ENCODE results near the gene DDI2.

DDI2 gene

GRCh38 chr1:15669074-15669473 is 51.8 kb downstream of the DDI2 start:
- no peak for DNase-seq (ENCODE audit: low read depth)
- no peak overlapping the region for H3K4me3 ChIP-seq (ENCODE audit: low read depth, low read length)
- TF ChIP-seq, protein P1, sequence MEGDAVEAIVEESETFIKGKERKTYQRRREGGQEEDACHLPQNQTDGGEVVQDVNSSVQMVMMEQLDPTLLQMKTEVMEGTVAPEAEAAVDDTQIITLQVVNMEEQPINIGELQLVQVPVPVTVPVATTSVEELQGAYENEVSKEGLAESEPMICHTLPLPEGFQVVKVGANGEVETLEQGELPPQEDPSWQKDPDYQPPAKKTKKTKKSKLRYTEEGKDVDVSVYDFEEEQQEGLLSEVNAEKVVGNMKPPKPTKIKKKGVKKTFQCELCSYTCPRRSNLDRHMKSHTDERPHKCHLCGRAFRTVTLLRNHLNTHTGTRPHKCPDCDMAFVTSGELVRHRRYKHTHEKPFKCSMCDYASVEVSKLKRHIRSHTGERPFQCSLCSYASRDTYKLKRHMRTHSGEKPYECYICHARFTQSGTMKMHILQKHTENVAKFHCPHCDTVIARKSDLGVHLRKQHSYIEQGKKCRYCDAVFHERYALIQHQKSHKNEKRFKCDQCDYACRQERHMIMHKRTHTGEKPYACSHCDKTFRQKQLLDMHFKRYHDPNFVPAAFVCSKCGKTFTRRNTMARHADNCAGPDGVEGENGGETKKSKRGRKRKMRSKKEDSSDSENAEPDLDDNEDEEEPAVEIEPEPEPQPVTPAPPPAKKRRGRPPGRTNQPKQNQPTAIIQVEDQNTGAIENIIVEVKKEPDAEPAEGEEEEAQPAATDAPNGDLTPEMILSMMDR (IDR thresholded peaks at IDR 0.05; ENCODE audit: insufficient read depth, low read depth, low read length, missing control alignments), result no peak

- DNase-seq (ENCODE audit: low read depth), result no peak
- TF ChIP-seq, protein P1 (IDR thresholded peaks at IDR 0.05; ENCODE audit: insufficient read depth, low read depth, low read length, missing control alignments), result no peak
- no peak overlapping the region for H3K4me3 ChIP-seq (ENCODE audit: low read depth, low read length)
Observed at GRCh38 chr1:15669864-15670263, 52.6 kb downstream of the DDI2 start.

DNA sequence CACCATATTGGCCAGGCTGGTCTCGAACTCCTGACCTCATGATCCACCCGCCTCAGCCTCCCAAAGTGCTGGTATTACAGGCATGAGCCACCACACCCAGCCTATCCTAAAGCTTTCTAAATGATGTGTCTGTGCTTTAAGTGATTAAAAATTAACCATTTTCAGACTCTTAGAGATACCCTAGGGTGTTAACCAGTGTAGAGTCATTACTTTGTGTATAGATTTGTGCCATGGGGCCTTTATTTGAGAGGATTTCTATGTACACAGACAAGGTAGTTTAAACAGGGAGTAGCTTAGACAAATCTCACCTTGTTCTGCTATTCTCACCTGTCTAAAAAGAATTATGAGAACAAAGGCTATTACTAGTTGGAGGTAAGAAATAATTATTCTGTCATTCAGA is 54.2 kb downstream of the DDI2 start:
- TF ChIP-seq, protein P1 (IDR thresholded peaks at IDR 0.05; ENCODE audit: insufficient read depth, low read depth, low read length, missing control alignments), result no peak
- DNase-seq (ENCODE audit: low read depth), result no peak

GRCh38 chr1:15674386-15675159 is 57.3 kb downstream of the DDI2 start:
- DNase-seq (ENCODE audit: low read depth), result no peak
- TF ChIP-seq, protein P1 (IDR thresholded peaks at IDR 0.05; ENCODE audit: insufficient read depth, low read depth, low read length, missing control alignments), result no peak
- no peak overlapping the region for H3K4me3 ChIP-seq (ENCODE audit: low read depth, low read length)

More for the DNA sequence above, 54.2 kb downstream of the DDI2 start:
- H3K4me3 ChIP-seq (ENCODE audit: low read depth, low read length), result no peak overlapping the region

DNA sequence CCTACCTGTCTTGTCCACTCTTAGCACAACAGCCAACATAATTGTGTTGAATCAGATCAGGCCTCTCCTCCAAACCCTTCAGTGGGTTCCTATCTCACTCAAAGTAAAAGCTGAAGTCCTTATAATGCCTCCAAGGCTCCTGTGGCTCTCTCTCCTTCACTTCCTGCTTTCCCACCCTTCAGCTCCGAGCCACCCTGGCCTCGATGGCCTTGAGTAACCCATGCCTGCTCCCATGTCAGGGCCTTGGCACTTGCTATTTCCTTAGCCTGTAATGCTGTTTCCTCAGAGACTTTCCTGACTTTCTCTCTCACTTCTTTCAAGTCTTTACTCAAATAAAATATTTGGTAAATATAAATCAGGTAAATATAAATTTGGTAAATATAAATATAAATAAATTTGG is 58.8 kb downstream of the DDI2 start:
- H3K4me3 ChIP-seq (ENCODE audit: low read depth, low read length), result no peak overlapping the region
- TF ChIP-seq, protein P1 (IDR thresholded peaks at IDR 0.05; ENCODE audit: insufficient read depth, low read depth, low read length, missing control alignments), result no peak
- no peak for DNase-seq (ENCODE audit: low read depth)

DNA sequence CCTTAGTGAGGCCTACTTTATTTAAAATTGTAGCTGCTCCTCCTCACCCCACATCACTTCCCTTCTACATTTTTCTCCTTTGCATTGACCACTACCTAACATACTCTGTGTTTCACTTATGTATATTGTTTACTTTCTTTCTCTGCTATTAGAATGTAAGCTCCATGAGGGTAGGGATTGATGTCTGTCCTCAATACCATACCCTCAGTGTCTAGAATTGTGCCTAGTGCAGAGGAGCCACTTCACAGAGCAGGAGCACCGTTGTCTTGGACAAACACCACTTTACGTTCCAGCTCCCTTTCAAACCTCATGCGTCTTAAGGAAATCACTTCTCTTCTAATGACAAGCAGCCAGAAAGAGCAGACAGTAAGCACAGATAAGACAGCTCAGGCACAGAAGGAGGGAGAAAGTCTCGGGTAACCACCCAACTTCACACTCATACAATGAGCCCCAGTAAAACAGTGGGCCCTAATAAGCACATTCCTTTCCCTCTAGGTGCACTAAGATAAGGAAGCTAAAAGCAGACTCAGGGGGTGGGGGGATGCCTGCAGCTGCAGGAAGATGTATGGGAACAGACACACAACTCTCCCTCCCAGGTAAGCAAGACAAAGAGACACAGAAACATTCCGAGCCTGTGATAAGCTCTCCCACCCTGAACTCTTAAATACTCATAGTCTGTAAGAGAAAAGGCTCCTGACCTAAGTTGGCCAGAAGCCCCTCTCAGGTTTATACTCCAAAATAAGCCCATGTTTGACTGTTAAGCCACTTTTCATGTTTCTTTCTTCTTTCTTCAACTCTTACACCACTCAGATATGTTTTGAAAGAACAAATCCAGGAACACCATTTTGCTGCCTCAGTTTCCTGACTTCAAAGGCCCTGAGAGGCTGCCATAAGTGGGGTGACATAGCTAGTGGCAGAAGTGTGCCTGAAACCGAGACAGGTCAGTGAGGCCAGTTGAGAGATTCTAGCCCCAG is 59.7 kb downstream of the DDI2 start:
- no peak overlapping the region for H3K4me3 ChIP-seq (ENCODE audit: low read depth, low read length)
- TF ChIP-seq, protein P1 (IDR thresholded peaks at IDR 0.05; ENCODE audit: insufficient read depth, low read depth, low read length, missing control alignments), result no peak
- no peak for DNase-seq (ENCODE audit: low read depth)

All from GM12865 (cell line).